ENCODE data around the gene PPM1H. TPM values are rescaled to one million over a fixed set of nuclear protein-coding genes. Genes with fewer than 3 reads are reported as not detected.

The PPM1H gene
- total RNA-seq, 4 donors from 2014 or later = 1.4 to 4.9 (median 2.4) TPM

- no peak for DNase-seq (ENCODE audit: low spot score)
- TF ChIP-seq CTCF (IDR thresholded peaks at IDR 0.05) = no peak
- ATAC-seq (ENCODE audit: low FRiP score) = no peak
These were observed 156.8 kb downstream of the PPM1H start for GRCh38 chr12:62778187-62778586.

- DNase-seq (ENCODE audit: low spot score) (no peak), ATAC-seq (ENCODE audit: low FRiP score) (no peak)
- no peak for TF ChIP-seq CTCF (IDR thresholded peaks at IDR 0.05)
These were observed 158.0 kb downstream of the PPM1H start for GRCh38 chr12:62776997-62777396.

GRCh38 chr12:62776575-62776974, 158.4 kb downstream of the PPM1H start:
- no peak for TF ChIP-seq CTCF (IDR thresholded peaks at IDR 0.05)
- ATAC-seq (ENCODE audit: low FRiP score) (no peak), DNase-seq (ENCODE audit: low spot score) (no peak)

GRCh38 chr12:62774794-62775193, 160.2 kb downstream of the PPM1H start:
- no peak for ATAC-seq (ENCODE audit: low FRiP score)
- DNase-seq (ENCODE audit: low spot score) = no peak
- TF ChIP-seq CTCF (IDR thresholded peaks at IDR 0.05) = no peak

- ATAC-seq (ENCODE audit: low FRiP score) = no peak
- DNase-seq (ENCODE audit: low spot score) = no peak
- no peak for TF ChIP-seq CTCF (IDR thresholded peaks at IDR 0.05)
These were observed 162.5 kb downstream of the PPM1H start for GRCh38 chr12:62772416-62772955.

- no peak for ATAC-seq (ENCODE audit: low FRiP score)
- TF ChIP-seq CTCF (IDR thresholded peaks at IDR 0.05) = no peak
These were observed 163.1 kb downstream of the PPM1H start for GRCh38 chr12:62771828-62772227.

GRCh38 chr12:62770381-62770780, 164.6 kb downstream of the PPM1H start:
- DNase-seq (ENCODE audit: low spot score) = no peak
- TF ChIP-seq CTCF (IDR thresholded peaks at IDR 0.05) = no peak
- ATAC-seq (ENCODE audit: low FRiP score) = no peak

More at GRCh38 chr12:62771828-62772227, 163.1 kb downstream of the PPM1H start:
- no peak for DNase-seq (ENCODE audit: low spot score)

Measured in omental fat pad (tissue), 4 donors.